GM12873 (cell line): ENCODE results near the gene SH3PXD2B.

ENCODE experiments used
- TF ChIP-seq, protein P1 (sequence below): IDR thresholded peaks from 2 replicates; pipeline ENCODE4 v1.5.1; 2012; ENCODE audit warnings: low read depth, mild to moderate bottlenecking, moderate library complexity, low read length, control low read depth; ENCODE audit not compliant: insufficient read depth; ENCODE audit errors: missing control alignments

The SH3PXD2B gene

DNA sequence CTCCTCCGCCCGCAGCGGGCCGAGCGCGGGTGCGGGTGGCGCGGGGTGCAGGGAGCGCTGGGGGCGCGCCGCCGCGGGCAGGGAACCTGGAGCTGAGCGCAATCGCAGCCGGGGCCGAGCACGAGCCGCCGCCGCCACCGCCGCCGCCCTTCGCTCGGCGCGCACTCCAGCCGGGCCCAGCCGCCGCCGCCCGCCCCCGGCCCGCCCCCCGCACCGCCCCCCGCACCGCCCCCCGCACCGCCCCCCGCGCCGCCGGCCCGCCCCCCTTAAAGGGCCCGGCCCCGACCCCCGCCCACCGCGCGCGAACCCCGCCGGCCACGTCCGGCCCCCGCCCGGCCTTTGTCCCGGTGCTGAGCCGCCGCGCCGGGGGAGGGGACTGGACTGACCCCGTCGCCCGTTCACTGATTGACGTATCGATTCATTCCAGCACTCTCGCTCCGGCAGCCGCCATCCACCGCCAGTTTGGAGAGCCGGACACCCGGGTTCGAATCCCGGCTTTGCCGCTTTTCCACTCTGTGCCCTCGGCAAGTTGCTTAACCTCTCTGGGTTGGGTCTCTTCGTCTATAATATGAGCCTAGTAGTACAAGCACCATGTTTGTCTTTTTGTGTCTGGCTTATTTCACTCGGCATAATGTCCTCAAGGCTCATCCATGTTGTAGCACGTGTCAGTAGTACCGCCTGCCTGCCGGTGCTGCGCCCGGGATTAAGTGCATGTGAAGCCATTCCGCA is at the start of gene SH3PXD2B:
SH3PXD2B (minus strand) TSS at position 168 of the 729 bp plus-strand sequence. CDS start 173 bp downstream, outside the sequence.
- TF ChIP-seq, protein P1, sequence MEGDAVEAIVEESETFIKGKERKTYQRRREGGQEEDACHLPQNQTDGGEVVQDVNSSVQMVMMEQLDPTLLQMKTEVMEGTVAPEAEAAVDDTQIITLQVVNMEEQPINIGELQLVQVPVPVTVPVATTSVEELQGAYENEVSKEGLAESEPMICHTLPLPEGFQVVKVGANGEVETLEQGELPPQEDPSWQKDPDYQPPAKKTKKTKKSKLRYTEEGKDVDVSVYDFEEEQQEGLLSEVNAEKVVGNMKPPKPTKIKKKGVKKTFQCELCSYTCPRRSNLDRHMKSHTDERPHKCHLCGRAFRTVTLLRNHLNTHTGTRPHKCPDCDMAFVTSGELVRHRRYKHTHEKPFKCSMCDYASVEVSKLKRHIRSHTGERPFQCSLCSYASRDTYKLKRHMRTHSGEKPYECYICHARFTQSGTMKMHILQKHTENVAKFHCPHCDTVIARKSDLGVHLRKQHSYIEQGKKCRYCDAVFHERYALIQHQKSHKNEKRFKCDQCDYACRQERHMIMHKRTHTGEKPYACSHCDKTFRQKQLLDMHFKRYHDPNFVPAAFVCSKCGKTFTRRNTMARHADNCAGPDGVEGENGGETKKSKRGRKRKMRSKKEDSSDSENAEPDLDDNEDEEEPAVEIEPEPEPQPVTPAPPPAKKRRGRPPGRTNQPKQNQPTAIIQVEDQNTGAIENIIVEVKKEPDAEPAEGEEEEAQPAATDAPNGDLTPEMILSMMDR = no peak

DNA sequence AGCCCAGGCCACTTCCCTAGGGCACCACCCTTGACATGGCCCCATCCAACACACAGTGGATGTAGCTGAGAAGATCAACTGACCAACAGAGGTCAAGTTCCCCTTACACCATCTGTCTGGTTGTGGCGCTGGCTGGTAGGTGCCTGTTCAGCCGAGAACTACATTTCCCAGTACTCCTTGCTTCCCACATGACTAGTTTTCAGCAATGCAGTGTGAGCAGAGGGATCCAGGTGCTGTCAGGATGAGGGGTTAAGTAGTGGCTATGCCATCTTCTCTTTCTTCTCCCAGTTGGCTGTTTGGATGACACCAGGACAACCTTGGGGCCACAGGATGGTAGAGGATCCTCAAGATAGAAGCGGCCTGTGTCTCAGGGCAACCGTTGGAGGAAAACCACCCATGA is 48.6 kb upstream of the SH3PXD2B start:
- TF ChIP-seq, protein P1 = no peak

DNA sequence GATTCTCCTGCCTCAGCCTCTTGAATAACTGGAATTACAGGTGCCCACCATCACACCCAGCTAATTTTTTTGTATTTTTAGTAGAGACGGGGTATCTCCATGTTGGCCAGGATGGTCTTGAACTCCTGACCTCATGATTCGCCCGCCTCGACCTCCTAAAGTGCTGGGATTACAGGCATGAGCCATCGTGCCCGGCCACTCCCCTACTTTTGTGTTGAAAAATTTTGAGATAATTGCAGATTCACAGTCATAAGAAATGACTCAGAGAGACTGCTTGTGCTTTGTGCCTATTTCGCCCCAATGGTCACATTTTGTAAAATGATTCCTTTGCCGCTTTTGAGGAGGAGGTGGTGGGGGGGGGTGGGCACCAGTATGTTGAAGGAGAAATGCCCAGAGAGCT is 48.1 kb upstream of the SH3PXD2B start:
- TF ChIP-seq, protein P1 = no peak

DNA sequence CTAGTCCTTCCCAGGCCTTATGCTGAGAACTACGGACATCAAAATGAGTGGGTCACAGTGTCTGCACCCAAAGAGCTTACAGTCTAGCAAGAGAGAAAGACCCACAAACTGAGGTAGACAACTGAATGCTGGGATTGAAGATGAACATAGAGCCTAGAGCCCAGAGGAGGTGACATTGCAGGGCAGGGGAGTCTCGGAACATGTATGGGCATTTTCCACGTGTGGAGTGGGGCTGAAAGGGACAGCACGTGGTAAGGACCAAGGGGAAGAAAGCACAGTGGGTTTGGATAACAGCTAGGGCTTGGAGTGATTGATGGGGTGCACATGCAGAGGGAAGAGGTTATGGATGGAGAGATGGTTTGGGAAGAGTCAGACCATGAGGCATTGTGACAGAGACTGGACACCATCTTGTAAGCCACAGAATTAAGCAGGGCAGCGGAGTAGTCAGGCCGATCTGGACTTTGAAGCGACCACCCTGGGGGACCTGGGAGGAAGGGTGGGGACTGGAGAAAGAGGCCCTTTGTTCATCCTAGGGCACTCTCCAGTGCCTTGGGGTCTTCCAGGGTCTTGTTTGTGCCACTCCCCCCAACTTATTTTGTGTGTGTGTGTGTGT is 47.5 kb upstream of the SH3PXD2B start:
- TF ChIP-seq, protein P1 = no peak

DNA sequence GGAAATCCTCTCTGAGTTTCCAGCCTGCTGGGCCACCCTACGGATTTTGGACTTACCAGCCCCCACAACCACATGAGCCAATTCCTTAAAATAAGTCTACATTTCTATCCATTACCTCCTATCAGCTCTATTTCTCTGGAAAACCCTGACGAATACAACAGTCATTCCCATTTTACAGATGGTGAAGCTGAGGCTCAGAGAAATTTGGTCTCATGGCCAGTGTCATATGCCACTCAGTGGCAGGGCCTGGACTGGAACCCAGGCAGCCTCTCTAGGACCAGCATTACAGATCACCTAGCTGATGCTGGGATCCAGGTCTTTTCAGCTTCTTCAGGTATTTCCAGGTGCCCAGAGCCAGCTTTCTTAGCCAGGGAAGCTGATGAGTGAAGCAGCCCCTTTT is 45.0 kb upstream of the SH3PXD2B start:
- TF ChIP-seq, protein P1 = no peak

DNA sequence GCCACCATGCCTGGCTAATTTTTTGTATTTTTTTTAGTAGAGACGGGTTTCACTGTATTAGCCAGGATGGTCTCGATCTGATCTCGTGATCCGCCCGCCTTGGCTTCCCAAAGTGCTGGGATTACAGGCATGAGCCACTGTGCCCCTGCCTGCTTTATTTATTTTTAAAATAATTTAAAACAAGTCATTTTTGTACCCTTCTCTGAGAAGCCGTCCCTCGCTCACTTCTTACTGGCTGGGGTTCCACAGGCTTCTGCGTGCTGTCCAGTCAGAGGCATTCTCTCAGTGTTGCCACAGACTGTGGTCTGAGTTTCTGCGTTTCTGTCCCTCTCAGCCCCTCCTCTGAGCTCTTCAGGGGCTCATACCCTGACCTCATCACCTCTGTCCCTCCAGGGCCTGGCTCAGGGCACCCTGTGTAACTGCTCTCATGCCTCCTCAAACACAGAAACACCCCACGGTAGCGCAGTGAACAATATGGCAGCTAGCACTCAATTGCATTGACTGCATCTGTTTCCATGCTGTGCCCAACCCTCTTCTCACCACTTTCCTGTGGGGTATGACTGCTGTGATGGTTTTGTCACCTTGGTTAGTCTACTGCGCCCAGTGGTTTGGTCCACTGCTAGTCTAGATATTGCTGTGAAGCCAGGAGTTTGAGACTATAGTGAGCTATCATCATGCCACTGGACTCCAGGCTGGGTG is 44.3 kb upstream of the SH3PXD2B start:
- TF ChIP-seq, protein P1 = no peak

DNA sequence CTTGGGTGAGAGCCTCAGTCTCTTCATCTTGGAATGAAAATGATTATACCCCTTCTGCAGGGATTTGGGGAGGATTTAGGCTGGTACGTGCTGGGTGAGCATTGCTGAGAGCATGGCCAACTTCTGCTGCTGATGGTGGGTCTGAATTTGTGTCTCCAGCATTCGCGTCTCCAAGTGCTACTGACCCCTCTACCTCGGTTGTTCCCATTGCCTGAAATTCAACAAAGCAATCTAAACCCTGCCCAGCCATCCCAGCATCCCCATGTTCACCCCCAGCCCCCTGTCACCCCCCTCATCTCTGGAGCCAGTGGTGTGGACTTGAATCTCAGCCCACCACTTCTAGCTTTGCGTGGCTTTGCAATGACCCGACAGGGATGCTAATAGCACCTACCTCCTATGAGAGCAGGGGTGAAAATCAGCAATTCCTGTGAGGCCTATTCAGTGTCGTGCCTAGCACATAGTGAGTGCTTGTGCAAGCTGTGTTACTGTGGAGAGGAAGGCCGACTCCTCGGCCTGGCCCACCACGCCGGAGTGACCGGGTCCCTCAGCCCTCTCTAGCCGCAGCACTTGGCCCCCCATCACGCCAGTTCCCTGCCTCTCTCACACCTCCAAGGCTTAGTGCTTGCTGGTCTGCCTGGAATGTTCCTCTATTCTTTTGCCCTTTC is 43.4 kb upstream of the SH3PXD2B start:
- TF ChIP-seq, protein P1 = no peak
